Hematopoietic multipotent progenitor cell (in vitro differentiated cells): ENCODE results near the gene FOXL3. TPM values are rescaled to one million over a fixed set of nuclear protein-coding genes. Genes with fewer than 3 reads are reported as not detected.
"Not testable (repeated sequence)": the region's sequence is repeated elsewhere in the genome, so short reads cannot be mapped to it uniquely, and the experiment has no call there.

Experiments used
- DNase-seq, 3 donors: peaks; one replicate each; pipeline ENCODE4 v3.0.0-alpha.2; 2011 to 2015; ENCODE audit warnings: low read depth in 2 of 3, low spot score in 2 of 3
- total RNA-seq: library from RNA; depleted of rRNA; stranded (reverse); fragments of >200 nt; gene quantifications from one replicate; pipeline ENCODE4 v1.2.3, GENCODE V29; 2012

FOXL3 gene
- total RNA-seq, 1 donor = not detected

DNA sequence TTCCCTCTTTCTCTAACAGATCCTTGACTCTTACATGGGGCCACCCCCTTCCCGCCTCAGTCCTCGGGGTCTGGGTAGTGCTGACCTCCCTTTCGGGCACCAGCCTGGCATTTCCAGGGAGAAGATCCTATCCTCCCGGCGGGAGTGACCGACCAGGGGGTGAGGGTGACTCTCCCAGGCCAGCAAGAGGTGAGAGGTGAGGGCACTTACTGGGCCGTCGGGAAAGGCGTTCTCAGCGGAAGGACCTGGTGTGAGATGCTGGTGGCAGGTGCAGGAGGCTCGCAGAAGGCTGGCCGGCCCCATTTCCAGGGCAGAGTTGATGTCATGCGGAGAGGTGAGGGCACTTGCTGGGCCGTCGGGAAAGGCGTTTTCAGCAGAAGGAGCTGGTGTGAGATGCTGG, 4.2 kb upstream of the FOXL3 start:
- DNase-seq = no peak

DNA sequence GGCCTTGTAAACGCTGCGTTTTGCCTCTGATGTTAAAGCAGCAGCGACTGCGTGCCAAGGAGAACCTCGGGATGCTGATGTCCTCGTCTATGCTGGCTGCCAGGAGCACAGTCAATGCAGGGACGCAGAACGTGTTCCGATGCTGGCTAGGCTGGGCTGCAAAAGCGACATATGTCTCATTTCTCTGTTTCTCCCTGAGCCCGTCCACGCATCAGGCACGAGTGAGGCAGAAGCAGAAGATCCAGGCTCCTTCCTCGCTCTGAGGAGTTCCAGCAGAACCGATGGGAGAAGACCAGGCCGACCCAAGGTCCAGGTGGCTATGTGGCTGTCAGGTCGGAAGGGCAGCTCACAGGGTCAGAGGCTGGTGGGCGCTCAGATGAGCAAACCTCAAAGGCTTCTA, 3.7 kb upstream of the FOXL3 start:
- no peak for DNase-seq

DNA sequence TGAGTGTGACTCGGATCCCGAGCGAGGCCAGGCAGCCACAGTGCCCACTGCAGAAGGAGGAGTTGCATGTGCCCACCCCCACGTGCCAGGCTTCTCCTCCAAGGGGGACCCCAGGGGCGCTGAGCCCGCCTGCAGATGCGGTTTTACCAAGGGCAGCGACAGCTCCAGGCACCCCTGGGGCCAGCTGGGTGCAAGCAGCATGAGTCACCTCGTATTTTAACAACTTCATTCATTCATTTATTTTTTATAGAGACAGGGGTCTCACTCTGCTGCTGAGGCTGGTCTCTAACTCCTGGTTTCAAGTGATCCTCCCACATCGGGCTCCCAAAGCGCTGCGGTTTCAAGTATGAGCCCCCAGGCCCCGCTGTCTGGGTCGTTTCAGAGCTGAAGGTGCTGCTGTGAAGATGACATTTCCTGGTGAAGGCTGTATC, 1.3 kb upstream of the FOXL3 start:
- no peak for DNase-seq

DNA sequence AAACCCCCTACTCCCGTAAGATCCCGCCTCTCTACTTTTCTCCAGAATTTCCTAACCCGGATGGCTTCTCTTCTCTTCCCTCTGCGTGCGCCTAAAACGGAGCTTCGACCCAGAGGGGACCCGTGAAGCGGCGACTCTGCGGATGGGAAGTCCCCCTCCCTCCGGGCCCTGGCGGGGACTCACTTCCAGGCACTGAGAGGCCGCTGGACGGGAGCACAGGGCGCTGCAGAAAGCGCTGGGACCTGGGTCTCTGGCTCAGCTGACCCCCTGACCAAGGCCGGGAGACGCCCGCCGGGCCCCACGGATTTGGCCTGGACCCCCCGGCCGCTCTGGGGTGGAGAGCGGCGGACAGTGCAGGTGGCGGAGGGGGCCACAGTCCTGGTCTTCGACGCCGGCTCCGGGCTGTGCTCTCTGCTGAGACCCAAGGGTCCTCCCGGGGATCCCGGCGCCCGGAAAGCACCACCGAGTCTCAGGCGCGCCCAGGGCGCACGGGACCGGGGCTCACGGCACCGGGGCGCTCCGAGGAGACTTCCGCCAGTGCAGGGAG, 688 bp upstream of the FOXL3 start:
- DNase-seq = no peak

DNA sequence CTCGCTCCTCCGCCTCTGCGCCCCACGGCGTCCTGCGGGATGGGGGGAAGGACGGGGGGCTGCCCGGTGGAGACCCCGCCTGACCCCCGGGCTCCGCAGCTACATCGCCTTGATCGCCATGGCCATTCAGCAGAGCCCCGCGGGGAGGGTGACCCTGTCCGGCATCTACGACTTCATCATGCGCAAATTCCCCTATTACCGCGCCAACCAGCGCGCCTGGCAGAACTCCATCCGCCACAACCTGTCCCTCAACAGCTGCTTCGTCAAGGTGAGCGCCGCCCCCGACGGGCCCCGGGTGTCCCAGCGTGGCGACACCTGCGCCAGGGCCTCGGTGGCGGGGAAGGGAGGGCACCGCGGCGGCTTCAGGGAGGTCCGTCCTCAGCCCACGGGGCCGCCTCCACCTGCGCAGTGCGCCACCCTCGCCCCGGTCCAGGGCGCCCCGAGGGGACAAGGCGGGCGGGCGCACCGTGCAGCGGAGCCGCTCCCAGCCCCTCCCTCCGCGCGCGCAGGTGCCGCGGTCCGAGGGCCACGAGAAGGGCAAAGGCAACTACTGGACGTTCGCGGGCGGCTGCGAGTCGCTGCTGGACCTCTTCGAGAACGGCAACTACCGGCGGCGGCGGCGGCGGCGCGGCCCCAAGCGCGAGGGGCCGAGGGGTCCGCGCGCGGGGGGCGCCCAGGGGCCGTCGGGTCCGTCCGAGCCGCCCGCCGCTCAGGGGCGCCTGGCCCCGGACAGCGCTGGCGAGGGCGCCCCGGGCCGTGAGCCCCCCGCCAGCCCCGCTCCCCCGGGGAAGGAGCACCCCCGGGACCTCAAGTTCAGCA, 793 bp downstream of the FOXL3 start:
- DNase-seq = no peak

DNA sequence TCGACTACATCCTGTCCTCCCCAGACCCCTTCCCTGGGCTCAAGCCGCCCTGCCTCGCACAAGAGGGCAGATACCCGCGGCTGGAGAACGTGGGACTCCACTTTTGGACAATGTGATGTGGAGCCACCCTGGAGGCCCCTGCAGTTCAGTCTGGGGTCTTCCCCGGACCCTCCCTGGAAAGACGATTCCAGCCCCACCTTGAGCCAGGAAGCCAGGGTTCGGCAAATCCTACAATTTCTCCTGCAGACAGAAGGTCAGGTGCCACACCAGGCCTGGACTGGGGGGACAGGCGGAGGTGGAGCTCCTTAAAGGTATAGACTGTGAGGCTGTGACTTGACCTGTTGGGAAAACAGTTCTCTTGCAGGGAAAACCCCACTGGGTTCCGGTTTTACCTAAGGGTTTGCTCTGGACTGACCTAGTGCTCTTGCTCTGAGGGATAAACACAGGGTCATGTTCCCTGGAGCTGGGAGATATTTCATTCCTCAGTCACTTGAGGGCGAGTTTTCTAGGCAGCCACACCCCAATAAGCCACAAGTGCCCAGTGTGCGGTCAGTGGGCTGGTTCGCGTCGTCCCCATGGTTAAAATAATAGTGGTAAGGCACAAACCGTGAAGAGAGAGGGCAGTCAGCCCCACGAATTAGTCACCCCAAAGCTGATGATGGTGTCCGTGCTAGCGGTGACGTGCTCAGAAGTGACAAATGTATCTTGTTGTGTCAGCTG, 1.6 kb downstream of the FOXL3 start:
- DNase-seq = no peak

DNA sequence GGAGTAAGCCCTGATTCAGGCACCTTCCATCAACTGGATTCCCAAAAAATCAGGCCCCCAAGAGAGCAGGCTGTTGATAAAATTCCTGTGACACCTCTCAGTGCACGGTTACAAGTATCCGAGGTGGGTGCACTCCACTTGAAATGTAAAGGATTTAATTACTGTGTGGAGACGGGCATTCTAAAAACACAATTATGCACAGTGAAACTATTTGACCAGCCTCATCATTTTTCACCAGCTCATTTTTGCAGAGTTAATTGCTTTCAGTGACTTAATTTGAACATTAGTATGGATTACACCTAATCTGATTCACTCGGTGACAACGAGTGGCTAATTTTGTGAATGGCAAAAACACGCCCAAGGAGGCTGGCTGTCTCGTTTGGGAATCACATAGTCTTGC, 2.3 kb downstream of the FOXL3 start:
- no peak for DNase-seq

DNA sequence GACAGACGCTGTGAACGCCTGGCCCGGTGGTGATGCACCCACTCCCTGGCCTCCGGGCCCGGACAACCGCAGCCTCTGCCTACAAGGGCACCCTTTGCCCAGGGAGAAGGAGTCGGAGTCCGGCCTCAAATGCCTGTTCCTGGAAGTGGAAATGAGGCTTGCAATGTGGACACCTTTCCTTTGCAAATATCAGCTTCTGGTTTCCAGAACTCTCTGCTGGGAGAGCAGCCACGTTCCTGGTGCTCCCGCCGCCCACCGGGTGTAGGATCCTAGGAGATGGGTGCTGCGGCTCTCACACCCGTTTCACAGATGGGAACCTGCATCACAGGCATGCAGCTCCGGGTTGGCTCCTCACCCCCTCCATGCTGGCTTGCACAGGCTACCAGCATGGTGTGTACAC, 2.9 kb downstream of the FOXL3 start:
- DNase-seq = no peak

DNA sequence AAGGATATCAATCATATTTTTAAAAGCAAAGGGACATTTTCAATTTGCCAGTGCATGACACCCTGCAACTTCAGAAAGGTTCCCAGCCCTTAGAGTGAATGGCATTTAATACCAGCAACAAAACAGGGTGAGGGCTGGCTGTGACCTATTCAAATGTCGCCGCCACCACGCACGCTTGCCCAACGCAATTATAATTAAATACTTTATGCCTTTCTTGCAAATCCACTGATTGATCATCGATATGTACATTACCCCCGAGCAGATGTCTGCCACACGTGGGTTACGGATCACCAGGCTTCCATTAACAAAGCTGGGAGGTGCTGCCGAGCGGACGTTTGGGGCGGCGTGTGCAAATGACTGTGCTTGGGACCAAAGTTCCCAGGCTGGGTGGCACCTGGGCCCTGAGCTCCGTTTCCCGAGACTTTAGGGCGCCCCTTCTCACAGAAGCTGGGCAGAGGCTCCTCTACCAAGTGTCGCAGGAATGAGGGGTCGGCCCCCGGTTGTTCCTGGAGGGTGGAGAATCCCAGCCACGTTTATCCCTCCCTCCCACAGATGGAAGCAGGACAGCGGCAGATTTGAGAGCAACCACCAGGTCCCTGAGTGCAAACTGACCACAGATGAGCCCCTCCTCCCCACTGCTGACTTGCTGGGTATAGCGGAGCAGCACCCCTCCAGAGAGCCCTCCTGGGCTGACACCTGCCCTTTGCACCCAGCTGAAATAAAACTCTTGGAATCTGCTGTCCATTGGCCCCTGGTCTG, 3.9 kb downstream of the FOXL3 start:
- DNase-seq = no peak

DNA sequence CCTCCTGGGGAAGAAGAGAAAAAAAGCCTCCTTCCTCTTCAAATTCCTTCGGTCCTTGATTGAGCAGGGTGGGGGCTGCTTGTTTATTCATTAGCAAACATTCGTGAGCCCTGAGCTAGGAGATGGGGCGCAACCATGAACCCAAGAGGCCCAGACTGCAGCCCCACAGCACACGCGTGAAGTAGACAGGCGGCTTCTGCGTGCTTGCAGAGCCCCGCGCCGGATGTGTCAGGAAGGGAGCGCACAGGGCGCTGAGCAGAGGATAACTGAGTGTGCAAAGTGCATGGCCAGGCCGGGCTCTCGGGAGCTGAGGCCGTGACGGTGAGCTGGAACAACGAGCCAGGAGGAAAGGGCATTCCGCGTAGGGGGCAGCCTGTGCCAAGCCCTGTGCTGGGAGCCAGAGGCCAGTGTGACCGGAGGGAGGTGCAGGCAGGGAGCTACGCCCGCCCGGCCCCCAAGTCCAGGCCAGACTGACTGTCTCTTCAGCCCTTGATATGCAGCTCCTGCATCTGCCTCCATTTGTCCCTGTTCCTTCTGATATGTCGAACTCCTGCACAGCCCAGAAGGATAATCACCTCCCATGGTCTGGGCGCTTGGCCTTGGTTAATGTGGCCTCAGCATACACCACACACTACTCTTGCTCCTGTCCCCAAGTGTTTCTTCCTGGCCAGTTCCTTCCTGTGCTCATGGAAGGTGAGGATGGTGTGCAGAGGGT, 4.6 kb downstream of the FOXL3 start:
- DNase-seq = no peak

DNA sequence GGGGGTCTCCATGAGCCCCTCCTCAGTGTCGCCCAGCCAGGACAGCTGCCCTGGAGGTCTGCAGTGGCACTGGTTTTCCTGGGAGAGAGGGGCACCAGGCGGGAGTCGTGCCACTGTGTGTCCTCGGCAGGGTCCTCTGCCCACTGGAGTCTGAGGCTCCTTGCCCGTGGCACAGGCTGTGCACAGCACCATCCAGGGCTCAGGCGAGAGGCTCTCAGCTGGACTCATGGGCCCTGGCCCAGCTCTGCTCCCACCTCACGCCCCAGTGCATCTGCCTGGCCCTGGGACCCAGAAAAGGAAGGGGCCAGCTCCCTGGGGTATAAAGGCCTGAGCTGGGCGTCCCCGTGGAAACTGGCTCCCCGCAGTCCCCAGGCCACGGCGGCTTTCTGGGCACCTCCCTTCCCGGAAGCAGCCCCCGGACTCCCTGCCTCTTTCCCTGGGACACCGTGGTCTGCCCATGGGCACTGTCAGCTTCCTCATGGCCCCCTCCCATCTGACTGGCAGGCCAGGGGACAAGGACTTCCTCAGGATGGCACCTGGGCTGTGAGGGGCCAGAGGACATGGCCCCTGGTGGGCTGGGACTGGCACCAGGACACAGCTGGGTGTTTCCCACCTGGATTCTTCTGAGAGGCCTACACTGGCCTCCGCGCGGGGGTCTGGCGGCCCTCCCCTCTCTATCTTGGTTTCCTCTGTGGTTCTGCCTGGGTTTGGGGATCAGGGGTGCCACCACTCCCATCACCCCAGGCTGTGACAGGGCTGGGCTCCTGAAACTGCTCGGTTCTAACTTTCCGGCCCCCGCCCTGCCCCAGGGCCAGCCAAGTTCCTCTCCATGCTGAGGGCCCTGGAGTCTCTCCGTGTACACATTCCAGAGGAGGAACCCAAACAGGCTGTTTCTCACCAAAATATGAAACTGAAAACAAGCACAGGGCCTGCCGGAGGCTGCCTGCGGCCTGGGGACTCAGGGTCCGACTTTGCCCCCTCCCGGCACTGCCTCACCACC, 5.5 kb downstream of the FOXL3 start:
- no peak for DNase-seq

DNA sequence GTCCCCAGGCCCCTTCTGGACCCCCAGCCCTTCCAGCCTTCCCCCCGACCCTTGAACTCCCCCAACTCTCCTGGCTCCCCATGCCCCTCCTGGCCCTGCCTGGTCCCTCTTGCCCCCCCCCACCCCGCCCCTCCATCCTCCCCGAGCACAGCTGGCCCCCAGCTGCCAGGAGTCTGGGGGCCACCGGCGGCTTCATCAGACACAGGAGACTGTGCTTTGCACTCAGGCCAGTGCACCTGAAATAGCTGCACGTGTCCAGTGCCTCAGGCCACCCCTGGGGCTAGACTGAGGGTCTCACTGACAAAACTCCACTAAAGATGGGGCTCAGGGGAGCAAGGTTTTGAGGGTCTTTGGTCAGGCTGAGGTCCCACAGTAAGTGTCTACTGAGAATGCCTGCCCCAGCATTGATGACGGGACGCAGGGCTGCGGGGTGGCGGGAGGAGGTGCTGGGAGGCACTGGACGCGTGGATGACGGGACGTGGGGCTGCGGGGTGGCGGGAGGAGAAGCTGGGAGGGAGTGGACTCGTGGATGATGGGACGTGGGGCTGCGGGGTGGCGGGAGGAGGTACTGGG, 6.5 kb downstream of the FOXL3 start:
- no peak for DNase-seq

DNA sequence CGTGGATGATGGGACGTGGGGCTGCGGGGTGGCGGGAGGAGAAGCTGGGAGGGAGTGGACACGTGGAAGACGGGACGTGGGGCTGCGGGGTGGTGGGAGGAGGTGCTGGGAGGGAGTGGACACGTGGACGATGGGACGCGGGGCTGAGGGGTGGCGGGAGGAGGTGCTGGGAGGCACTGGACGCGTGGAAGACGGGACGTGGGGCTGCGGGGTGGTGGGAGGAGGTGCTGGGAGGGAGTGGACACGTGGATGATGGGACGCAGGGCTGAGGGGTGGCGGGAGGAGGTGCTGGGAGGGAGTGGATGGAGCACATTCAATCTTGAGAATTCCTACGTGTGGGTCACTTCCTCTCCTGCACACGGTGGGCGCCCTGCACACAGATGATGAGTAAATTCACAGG, 7.2 kb downstream of the FOXL3 start:
- not testable (repeated sequence) for DNase-seq

DNA sequence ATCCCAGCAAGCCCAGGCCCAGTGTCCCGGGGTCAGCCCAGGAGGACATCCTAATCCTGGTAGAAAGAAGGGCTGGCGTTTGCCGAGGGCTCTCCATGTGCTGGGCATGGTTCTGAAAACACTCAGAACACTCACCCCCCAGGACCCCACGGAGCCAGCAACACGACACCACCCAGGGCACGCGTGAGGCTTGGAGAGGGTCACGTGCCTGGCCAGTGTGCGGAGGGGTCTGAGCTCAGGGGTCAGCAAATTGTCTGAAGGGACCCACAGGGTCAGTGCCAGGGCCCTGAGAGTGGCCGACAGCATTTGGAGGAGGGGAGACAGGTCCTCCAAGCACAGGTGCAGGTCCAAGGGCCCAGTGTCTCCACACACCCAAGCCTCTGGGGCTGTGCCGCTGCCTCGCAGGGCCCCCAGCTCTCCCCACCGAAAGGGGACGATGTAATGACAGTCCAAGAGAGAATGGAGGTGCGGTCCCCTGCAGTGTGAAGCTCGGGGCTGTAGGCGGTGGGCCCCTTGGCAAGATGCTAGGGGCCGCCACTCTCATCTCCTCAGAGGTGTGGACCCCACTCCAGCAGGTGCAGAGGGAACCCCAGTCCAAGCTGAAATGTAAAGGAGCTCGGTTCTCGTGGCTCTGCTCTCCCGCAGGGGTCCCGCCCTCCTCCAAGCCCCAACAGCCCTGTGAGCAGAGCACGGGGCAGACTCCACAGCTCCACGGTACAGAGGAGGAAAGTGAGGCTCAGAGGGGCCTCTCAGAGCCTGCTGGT, 7.8 kb downstream of the FOXL3 start:
- no peak for DNase-seq

DNA sequence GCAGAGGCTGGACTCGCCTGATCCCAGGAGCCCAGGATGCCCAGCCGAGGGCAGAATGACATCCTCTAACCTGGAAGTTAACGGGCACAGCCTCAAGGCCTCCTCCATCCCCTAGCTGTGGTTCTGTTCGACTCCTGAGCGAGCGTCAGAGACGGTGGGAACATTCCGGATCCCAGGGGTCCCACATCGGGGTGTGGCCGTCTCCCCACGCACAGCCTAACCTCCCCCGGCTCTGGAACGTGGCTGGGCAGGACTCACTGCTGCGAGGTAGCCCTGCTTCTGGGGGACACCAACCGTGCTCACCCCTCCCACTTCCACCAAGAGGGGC, 8.4 kb downstream of the FOXL3 start:
- DNase-seq = no peak

DNA sequence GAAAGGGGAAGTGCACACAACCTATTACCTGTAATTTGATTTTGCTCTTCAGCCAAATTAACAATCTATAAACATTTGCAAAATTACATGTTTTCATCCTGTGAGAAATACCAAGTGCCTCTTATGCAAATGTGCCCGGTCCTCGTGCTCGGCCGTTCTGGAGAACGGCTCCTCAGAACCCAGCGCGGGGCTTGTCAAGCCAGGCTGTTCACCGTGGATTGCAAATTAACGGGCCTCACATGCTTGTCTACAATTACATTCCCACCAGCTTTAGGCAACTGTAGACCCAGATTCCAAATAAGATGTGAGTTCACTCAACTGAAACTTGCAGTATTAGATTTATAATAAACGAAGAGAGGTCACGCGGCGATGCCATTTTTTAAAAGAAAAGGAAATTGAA, 8.8 kb downstream of the FOXL3 start:
- DNase-seq = no peak

DNA sequence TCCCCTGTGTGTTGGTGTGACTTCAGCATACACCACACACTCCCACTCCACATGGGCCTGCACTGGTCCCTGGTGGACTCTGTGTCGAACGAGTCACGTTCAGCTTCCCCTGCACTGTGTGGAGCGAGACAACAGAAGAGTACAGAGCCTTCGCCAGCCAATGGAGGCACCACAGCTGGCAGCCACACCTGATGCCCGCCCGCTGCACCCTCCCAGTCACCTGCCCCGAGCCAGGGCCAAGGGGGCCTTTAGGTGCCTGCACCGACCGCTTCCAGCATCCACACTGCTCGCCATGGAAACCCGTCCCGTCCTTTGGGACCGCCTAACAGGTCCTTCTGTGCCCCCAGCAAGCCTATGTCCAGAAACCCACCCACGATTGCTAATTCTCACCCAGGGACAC, 9.2 kb downstream of the FOXL3 start:
- DNase-seq = no peak

DNA sequence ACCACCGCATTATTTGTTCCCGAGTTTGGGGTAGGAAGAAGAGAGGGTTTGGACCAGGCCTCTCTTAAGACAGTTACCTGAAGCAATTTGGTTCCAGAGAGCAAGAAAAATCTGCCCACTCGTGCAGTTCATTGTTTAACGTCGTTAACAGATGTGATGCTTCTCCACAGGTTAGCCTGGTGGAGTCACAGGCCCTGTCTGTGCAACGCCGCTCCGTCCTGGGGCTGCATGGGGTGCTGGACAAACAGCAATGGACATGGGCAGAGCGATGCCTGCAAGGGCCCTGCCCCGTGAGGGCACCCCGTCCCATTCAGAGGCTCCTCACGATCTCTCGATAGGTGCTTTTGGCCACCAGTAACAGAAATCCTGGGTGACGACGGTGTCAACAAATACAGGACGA, 9.7 kb downstream of the FOXL3 start:
- DNase-seq = no peak
